HG03432 (cell line): Measurements from ENCODE around the gene TXNRD2.
A peak's percentile ranks its signal among the peaks of the same experiment; 100 is the strongest.

ENCODE experiments used
- ATAC-seq: cut with Tn5 transposase; IDR thresholded peaks from one replicate; pipeline ENCODE4 v1.9.1; 2021; ENCODE audit warnings: mild to moderate bottlenecking, moderate library complexity; ENCODE audit not compliant: unreplicated experiment

TXNRD2 gene

DNA sequence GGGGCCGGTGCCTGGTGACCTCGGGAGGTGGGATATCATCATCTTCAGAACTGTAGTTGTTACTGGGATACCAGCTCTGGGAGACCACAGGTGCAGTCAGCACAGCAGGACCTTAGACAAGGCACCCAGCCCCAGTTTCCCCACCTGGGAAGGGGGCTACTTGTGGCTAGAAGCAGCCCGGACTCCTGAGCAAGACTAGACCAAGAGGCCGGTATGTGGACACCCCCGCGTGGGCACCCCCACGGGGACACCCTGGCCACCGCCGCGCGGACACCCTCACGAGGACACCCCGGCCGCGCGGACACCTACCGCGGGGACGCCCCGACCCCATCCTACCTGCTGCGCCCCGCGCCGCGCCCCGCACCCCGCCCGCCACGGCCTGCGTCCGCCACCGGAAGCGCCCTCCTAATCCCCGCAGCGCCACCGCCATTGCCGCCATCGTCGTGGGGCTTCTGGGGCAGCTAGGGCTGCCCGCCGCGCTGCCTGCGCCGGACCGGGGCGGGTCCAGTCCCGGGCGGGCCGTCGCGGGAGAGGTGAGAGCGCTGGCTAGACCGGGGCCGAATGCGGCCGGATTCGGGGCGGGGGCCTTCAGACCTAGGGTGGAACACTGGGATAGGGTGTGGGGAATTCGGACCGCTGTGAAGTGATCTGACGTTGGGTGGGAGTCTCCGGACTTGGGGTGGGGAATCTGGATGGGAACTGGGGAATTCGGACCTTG lies at the start of gene TXNRD2, which contains the start of gene COMT:
Gene TXNRD2, minus strand, starts transcription at position 454 of the 718 bp plus-strand sequence. Its CDS starts 15 bp downstream, at position 439.
Gene COMT, plus strand, starts transcription at position 408 of the 718 bp plus-strand sequence. CDS start 20,755 bp downstream, outside the sequence.
- ATAC-seq = peak; percentile 62

DNA sequence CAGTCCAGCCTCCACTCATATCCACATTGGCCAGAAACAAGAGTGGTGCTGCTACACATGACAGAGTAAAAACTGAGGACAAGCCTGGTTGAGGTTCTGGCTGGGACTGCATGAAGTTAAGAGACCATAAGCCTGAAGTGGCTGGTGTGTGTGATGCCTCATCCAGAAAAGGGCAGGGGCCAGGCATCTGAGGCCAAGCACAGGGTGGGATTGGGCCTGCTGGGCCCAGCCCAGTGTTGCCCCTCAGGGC lies 49.7 kb upstream of the TXNRD2 start:
- no peak for ATAC-seq

DNA sequence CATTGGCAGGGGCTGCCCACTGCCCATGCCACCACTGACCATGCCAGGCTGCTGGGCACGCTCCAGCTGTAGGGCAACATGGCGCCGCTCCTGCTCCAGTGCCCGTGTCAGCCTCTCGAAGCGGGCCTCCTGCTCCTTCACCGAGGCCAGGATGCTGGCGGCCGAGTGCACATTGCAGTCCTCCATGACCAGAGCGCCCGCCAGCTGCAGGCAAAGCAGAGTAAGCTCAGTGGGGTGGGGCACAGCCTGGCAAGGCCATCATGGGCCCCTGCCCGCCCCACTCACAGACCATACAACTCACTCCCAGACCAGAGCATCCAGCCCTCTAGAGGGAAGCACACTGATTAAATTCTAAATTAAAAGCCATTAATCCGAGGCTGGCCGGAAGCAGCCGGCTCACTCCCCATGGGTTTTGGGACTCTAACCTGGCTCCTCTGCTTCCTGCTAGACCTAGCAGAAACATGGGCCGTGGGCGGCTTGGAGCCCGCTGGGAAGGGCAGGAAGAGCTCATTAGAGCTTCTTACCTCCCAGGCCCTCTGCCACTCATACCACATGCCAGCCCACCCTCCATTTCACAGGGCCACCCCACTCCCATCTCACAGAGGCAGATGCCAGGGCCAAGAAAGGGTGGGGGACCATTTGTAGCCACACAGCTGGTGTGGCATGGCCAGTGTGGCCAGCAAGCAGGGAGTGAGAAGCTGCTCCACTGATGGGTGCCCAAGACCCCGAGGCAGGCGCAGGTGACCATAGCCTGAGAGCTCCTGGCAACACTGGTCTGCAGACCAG lies 49.2 kb upstream of the TXNRD2 start:
- no peak for ATAC-seq

DNA sequence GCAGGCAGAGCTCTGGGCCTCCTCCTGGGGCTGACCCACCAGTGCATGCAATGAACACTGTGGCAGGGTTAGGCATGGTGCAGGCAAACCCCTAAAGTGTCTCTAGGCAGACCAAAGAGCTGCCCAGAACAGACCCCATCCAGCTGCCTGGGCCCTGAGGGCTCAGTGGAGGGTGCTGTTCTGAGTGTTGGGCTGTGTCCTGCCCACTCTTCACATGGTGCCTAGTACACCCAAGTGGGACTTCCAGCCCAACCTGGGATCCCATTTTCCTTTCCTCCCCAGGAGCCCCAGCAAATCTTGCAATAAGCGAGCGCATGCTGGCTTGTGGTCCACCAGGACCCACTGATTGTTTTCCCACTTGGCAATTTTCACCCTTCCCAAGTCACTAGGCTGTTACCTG lies 48.6 kb upstream of the TXNRD2 start:
- ATAC-seq = no peak

DNA sequence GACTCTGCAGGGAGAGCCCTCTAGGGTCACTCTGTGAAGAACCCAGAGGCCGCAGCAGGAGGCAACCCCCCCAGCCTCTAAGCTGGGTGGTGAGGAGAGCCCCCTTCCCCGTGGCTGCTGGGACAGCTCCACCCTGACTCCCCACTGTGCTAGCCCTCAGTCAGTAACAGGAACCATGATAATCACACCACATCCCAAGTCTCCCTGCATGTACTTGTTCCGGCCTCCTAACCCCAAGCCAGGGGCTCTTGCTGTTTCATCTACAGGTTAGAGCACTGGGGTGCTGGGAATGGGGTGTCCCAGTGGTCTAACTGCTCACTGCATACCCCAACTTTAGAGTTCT lies 48.1 kb upstream of the TXNRD2 start:
- ATAC-seq = no peak

DNA sequence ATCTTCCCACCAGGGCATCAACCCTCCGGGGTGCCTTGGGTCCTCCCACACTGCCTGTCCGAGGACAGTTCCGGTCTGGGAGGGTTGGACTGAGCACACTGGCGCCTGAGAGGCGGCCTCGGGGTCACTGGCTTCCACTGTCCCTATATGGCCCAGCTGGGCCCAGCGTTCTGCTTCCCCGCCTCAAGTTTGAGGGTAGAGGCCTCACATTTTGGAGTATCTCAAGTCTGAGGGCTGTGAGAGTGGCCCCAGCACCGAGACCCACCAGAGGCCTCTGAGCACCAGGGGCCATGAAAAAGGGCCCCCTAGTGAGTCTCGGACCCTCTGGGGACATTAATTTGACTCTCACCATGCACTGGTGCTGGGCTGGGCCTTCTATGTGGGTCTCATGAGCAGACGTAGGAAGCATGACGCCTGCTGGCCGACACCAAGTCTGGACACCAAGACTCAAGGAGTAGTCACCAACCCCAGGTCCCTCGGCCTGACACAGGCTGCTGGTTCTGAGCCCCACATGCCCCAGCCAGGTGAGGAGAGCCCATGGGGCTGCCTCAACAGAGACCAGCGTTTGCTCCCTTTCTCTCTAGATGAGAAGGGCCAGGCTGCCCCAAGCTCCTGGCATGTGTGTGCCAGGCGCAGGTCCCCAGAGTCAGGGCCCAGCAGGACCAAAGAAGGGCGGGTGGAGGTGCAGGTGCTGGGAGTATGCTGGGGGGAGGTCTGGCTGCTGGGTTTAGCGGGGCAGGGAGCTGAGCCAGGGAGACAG lies 47.5 kb upstream of the TXNRD2 start:
- ATAC-seq = no peak

DNA sequence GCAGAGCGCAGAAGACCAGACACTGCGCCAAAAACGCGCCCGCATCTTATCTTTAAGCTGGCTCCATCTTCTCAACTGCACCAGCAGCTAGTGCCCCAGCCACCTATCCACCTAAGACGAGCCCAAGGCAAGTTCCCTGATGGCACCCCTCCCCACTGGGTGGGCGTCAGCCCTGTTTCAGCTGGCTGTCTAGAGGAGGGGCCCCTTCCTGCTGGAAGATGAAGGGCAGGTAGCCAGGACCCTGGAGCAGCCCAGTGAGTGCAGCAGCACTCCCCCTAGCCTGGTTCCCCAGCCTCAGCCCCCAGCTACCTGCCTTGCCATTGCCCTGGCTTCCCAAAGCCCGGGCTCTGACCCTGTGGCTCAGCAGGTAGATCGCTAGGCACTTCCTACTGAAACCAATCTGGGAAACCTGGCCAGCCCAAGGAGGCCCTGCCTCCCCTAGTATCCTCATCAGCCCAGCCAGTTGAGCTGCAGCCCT lies 46.8 kb upstream of the TXNRD2 start:
- no peak for ATAC-seq

DNA sequence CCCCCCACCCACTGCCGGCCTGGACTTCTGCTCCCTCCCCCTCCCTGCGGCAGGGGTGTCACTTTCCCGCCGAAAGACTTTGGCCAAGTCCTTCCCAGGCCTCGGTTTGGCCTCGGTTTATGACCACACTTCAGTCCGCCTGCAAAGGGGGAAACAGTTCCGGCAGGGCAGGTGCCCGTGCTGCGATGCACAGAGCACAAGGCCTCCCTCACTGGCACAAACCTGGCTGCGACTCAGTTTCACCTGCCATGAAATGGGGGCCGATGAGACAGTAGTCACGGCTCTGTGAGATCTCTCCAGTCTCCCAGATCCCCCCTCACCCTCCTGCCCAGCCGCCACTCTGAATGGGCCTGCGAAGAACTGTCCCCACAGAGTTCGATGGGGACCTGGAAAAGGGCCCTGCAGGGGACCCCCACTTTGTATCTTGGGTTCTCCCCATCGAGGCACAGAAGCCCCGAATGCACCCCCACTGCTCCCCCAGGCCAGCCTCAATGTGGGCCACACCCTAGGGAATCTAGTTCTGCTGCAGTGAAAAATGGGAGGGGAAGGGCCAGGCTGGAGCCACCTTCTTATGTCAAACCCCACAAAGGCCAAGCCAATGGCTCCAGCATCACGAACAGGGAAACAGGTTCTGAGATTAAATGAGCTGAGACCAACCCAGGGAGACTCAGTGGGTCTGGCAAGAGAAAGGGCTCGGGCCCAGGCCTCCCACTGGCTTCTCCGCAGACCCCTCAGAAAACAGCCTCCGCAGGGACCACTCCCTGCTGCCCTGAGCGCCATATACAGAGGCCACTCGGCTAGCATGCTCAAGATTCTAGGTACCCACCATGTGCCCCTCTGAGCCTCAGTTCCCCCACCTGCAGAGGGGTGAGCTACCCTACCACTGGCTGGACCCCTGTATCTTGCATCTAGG lies 46.0 kb upstream of the TXNRD2 start:
- ATAC-seq = no peak

DNA sequence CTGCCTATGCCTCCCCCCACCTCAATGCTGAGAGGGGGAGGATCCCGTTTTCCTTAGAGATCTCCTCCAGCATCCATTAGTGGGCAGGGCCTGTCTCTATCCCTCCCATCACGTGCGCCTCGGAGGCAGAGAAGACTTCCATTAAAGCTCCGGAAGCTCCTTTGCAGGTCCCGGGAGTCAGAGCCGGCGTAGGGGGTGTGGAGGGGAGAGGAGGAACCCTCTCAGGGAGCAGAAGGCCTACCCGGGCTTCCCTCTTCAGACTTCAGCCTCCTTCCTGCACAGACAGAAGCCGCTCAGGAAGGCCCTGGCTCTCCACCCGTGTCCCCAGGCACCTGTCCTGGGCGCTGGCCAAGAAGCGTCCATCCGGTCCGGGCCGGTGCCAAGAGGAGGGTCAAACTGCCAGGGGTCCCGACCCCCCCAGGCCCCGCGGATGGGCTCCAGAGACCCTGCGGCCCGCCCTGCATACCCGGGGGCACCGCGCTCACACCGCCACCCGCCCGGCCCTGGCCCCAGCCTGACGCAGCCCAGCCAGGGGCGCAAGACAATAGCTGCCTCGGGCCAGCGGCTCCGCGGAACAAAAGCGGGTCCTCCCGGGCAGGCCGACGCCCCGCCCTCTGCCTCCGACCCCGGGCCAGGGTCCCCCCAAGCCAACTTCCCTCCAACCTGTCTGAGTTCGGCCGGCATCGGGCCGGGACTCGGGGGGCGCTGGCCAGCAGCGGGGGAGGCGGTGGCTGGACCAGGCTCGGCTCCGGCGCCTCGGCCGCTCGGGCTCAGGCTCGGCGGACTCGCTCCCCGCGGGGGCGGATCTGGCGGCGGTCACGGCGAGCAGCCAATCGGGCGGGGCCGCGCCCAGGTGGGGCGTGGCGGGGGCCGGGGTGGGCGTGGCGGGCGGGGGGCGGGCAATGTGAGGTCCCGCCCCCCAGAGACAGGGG lies 45.1 kb upstream of the TXNRD2 start:
- peak; percentile 65 for ATAC-seq

DNA sequence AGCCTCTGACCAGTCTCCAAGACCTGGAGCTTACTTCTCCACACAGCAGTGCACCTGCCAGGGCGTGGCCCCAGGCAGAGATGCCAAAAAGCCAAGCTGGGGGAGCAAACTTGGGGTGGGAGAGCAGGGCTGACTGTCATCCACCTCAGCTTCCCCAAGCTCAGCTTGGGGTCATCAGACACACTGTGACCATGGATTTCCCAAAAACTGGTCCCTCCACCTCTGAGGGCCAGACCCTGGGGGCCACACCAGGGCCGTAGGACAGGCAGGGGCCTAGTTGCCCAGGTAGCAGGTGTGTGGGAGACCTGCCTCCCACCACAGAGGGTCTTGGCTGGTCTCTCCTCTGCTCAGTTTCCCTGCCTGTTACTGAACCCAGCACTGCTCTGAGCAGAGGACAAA lies 44.4 kb upstream of the TXNRD2 start:
- ATAC-seq = no peak

DNA sequence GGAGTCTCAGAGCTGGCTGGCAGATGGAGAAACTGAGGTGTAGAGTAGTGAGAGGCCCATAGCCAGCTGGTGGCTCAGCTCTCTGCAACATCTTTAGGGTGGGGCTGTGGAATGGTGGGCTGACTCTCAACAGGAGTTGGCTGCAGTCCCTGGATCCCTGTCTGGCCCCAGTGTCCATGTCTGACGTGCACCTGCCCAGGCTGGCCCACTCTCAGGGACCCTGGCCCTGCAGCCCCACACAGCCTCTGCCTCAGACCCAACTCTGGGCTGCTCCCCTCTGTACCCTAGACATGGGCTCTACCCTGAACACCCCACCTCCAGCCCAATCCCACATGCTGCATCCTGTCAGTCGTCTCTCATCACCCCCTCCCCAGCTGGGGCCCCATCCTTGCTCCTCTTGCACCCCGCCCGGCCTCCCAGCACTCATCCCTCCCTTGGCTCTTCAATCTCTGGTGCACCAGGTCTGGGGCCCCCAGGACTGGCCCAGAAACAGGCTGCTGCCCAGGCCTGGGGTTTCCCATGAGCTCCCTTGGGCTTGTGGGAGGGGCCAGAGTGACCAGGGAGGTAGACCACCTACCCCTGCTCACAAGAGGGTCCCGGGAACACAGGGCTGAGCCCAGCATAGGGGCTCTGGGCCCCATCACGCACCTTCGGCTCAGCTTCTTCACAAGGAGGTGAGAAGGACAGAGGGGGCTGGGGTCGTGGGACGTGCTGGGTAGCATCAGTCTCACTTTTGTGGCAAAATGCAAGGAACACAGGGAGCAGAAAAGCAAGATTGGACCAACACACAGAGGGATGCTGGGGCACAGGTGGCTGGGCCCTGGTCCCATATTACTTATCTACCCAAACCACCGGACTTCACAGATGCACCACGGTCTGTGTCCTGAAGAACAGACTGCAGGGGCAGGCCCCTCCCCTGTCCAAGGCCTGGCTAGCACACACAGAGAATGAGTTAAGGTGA lies 43.5 kb upstream of the TXNRD2 start:
- ATAC-seq = no peak

DNA sequence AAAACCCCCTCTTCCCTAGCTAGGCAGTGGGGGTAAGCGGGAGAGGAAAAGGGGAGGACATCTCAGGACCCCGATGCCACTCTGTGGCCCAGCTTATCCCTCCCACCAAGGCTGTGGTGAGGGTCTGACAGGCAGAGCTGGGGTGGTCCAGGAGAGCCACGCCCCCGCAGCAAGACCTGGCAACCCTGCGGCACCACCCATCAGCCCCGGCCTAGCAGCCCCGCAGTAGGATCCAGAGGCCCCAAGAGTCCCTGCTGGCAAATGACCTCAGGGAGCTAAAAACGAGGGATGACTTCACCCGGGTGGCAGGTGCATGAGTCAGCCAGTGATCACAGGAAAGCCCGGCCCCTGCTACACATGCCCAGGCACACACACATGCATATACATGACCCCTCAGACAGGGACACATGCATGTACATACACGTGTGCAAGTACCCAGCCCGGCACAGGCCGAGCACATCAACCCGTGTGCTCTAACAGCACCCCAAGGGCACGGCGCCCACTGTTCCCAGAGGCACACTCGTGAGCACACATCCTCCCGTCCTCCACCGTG lies 42.7 kb upstream of the TXNRD2 start:
- ATAC-seq = no peak

DNA sequence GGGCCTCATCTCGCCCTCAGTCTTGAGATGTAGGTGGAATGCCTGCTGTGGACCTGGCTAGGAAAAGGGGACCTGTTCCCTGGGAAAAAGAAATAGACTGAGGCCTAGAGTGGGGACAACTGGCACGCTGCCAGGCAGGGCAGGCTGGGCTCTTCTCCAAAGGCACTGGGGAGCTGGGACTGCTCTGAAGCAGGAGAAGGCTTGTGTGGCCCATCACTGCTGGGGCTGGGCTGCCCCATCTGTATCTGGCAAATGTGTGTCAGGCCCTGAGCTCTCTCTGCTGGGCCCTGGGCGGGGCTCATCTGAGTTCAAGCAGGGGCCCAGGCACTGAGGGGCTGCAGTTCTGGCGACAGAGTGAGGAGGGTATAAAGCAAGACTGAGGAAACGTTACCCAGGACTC lies 42.1 kb upstream of the TXNRD2 start:
- ATAC-seq = no peak

DNA sequence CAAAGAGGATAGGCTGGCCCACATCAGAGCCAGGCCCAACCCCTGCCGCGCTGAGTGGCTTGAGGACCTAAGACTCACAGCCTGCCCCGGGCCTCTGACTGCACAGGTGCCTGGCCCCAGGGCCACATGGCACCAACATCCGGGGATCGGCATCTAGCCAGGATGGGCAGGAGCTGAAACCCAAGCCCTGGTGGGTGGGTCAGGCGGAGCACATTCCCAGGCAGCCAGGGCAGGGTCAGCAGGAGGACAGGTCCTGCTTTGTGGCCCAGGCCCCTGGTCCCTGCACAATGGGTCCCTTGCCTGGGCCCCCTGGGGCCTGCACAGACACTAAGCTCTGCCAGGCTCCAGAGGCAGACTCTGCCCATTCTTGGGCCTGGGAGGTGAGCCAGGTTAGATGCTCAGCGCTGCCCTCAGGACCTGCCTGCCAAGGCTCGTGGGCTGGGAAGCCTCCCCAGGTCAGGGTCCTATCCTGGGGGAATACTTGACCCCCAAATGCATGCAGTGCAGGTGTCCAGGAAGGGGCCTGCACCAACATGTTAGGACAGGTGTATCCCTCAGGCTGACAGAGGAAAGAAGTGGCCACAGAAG lies 41.5 kb upstream of the TXNRD2 start:
- ATAC-seq = no peak

DNA sequence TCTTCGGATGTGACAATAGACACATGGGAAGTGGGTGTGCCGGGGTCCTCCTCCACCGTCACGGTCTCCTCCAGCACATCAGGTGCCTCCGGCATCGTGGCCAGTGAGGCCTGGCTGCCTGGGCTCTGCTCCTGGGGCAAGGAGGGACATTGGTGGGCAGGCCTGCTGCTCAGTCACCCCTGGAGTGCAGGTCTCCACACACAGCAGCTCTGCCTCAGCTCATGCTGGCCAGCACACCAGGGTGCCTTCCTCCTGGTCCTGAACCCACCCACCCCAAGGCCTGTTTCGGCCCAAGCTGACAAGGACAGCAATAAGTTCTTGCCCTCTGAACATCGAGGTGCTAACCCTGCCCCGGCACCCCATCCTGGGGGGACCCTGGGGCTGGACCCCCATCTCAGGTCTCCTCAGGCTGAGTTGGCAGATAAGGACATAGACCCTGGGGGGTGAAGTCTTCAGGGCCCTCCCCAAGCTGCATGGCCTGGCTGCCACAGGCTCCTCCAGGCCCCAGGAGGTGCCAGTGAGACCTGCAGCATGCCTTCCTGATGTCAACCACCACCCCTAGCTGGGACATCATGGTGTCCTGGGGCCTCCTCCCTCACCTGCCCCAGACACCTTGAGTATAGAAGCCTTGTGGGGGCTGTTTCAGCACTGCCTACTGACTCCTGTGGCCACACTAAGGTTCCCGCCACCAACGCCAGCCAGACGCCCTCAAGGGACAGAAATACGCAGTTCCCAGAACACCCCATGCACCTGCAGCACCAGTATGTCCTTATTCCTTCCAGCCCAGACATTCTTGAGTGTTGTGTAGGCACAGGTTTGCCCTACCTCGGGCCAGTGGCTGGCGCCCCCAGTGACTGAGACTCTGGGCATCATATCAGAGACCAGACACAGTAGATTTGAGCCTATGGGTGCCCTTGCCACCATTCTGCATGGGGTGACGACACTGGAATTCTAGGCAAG lies 40.6 kb upstream of the TXNRD2 start:
- ATAC-seq = no peak

DNA sequence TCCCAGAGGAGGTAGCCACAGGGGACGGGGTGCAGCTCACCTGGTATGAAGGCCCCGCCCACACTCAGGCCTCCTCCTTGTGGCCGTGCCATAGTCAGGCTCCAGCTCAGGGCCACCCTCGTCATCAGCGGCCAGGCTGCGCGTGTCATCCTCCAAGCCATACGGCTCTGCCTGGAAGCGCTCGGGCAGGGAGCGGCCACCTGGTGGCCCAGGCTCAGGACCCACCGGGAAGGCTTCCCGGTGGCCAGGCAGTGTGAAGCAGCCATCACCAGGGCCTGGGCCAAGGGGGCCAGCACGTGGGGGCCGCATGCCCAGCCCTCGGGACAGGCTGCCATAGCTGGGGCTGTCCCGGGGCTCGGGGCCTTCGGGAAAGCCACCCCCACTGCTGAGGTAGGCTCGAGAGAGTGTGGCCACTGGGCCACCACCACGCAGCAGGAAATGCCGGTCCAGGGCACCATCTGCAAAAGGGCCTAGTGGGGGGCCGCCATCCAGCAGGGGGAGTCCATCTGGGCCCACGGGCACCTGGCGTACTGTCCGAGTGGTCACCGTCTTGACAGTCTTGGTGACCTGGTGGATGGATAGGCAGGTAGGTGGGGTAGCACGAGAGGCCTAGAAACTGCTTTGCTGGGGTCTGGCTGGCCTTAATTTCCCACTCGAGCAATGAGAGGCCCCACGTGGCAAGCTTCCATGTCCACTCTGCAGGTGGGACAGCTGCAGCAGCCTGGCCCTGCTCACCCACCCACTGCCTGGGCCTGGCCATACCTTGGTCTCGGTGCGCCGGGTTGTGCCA lies 39.7 kb upstream of the TXNRD2 start:
- ATAC-seq = no peak
